Measurements from ENCODE around the gene MAD1L1. TPM values are rescaled to one million over a fixed set of nuclear protein-coding genes. Genes with fewer than 3 reads are reported as not detected.

The MAD1L1 gene
- total and polyA plus RNA-seq, 2 of the 8 experiments (the other 6 are each of a cell fraction or from before 2014, with no cell fraction given): 40.4 to 44.6 TPM

DNA sequence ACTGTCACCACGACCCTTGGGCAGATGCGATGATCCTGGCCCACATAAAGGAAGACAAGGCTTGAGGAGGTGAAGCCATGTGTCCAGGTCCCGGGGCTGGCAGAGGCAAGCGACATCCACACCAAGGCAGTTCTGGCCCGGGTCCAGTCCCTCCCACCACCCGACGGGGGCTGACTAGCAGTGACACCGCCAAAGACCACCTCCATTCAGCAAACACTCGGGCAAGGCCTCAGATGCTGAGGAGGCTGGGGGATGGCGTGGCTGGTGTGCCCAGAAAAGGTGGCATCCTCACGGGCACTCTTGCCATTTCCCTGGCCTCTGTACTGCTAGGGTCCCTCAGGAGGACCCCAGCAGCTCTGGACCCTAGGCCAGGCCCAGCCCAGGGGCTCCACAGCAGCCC, 343.7 kb downstream of the MAD1L1 start (continued):
- TF ChIP-seq, protein P1, sequence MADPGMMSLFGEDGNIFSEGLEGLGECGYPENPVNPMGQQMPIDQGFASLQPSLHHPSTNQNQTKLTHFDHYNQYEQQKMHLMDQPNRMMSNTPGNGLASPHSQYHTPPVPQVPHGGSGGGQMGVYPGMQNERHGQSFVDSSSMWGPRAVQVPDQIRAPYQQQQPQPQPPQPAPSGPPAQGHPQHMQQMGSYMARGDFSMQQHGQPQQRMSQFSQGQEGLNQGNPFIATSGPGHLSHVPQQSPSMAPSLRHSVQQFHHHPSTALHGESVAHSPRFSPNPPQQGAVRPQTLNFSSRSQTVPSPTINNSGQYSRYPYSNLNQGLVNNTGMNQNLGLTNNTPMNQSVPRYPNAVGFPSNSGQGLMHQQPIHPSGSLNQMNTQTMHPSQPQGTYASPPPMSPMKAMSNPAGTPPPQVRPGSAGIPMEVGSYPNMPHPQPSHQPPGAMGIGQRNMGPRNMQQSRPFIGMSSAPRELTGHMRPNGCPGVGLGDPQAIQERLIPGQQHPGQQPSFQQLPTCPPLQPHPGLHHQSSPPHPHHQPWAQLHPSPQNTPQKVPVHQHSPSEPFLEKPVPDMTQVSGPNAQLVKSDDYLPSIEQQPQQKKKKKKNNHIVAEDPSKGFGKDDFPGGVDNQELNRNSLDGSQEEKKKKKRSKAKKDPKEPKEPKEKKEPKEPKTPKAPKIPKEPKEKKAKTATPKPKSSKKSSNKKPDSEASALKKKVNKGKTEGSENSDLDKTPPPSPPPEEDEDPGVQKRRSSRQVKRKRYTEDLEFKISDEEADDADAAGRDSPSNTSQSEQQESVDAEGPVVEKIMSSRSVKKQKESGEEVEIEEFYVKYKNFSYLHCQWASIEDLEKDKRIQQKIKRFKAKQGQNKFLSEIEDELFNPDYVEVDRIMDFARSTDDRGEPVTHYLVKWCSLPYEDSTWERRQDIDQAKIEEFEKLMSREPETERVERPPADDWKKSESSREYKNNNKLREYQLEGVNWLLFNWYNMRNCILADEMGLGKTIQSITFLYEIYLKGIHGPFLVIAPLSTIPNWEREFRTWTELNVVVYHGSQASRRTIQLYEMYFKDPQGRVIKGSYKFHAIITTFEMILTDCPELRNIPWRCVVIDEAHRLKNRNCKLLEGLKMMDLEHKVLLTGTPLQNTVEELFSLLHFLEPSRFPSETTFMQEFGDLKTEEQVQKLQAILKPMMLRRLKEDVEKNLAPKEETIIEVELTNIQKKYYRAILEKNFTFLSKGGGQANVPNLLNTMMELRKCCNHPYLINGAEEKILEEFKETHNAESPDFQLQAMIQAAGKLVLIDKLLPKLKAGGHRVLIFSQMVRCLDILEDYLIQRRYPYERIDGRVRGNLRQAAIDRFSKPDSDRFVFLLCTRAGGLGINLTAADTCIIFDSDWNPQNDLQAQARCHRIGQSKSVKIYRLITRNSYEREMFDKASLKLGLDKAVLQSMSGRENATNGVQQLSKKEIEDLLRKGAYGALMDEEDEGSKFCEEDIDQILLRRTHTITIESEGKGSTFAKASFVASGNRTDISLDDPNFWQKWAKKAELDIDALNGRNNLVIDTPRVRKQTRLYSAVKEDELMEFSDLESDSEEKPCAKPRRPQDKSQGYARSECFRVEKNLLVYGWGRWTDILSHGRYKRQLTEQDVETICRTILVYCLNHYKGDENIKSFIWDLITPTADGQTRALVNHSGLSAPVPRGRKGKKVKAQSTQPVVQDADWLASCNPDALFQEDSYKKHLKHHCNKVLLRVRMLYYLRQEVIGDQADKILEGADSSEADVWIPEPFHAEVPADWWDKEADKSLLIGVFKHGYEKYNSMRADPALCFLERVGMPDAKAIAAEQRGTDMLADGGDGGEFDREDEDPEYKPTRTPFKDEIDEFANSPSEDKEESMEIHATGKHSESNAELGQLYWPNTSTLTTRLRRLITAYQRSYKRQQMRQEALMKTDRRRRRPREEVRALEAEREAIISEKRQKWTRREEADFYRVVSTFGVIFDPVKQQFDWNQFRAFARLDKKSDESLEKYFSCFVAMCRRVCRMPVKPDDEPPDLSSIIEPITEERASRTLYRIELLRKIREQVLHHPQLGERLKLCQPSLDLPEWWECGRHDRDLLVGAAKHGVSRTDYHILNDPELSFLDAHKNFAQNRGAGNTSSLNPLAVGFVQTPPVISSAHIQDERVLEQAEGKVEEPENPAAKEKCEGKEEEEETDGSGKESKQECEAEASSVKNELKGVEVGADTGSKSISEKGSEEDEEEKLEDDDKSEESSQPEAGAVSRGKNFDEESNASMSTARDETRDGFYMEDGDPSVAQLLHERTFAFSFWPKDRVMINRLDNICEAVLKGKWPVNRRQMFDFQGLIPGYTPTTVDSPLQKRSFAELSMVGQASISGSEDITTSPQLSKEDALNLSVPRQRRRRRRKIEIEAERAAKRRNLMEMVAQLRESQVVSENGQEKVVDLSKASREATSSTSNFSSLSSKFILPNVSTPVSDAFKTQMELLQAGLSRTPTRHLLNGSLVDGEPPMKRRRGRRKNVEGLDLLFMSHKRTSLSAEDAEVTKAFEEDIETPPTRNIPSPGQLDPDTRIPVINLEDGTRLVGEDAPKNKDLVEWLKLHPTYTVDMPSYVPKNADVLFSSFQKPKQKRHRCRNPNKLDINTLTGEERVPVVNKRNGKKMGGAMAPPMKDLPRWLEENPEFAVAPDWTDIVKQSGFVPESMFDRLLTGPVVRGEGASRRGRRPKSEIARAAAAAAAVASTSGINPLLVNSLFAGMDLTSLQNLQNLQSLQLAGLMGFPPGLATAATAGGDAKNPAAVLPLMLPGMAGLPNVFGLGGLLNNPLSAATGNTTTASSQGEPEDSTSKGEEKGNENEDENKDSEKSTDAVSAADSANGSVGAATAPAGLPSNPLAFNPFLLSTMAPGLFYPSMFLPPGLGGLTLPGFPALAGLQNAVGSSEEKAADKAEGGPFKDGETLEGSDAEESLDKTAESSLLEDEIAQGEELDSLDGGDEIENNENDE (IDR thresholded peaks at IDR 0.05; ENCODE audit: insufficient replicate concordance, low read length): no peak
- TF ChIP-seq TCF12 (IDR thresholded peaks at IDR 0.05; ENCODE audit: low read depth, low read length) (no peak), YY1 (IDR thresholded peaks at IDR 0.05; ENCODE audit: low read depth, low read length) (no peak), RNF2 (IDR thresholded peaks at IDR 0.05; ENCODE audit: borderline replicate concordance, low read depth, low read length, missing control alignments, poor library complexity, severe bottlenecking) (no peak), HDAC2 (IDR thresholded peaks at IDR 0.05; ENCODE audit: borderline replicate concordance in 1 of 2, low read depth in 2 of 2, low read length in 2 of 2) (no peak), SIN3A (conservative IDR thresholded peaks at IDR 0.05 in 1 of 2, IDR thresholded peaks at IDR 0.05 in 1 of 2; ENCODE audit: low read depth in 1 of 2, low read length in 2 of 2) (no peak), SRF (IDR thresholded peaks at IDR 0.05; ENCODE audit: low read depth, low read length) (no peak)
- TF ChIP-seq, protein P2, sequence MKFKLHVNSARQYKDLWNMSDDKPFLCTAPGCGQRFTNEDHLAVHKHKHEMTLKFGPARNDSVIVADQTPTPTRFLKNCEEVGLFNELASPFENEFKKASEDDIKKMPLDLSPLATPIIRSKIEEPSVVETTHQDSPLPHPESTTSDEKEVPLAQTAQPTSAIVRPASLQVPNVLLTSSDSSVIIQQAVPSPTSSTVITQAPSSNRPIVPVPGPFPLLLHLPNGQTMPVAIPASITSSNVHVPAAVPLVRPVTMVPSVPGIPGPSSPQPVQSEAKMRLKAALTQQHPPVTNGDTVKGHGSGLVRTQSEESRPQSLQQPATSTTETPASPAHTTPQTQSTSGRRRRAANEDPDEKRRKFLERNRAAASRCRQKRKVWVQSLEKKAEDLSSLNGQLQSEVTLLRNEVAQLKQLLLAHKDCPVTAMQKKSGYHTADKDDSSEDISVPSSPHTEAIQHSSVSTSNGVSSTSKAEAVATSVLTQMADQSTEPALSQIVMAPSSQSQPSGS (IDR thresholded peaks at IDR 0.05; ENCODE audit: low read length): no peak
